ENCODE data around the gene DOK3.
A peak's percentile ranks its signal among the peaks of the same experiment; 100 is the strongest.

Gene DOK3

GRCh38 chr5:177456976-177457851 lies 52.4 kb downstream of the DOK3 start:
- H3K9ac ChIP-seq (ENCODE audit: low read depth, low read length) = no peak overlapping the region
- peaks cover 3% of the 10 kb centered on the region; the same call in 1 of the 2 replicates for H3K36me3 ChIP-seq (ENCODE audit: insufficient read depth, low read length)
- no peaks in the 10 kb centered on the region for H3K9me3 ChIP-seq (ENCODE audit: control insufficient read depth, insufficient read depth, low read length)
- H3K4me1 ChIP-seq (ENCODE audit: insufficient read depth, low read length) = peaks cover 16% of the 10 kb centered on the region

GRCh38 chr5:177456591-177456964 lies 53.0 kb downstream of the DOK3 start:
- Histone ChIP-seq H3K4me1 (ENCODE audit: insufficient read depth, low read length) (peaks cover 17% of the 10 kb centered on the region), H3K9me3 (ENCODE audit: control insufficient read depth, insufficient read depth, low read length) (no peaks in the 10 kb centered on the region), H3K36me3 (ENCODE audit: insufficient read depth, low read length) (peaks cover 3% of the 10 kb centered on the region; the same call in 1 of the 2 replicates), H3K9ac (ENCODE audit: low read depth, low read length) (no peak overlapping the region)

- H3K36me3 ChIP-seq (ENCODE audit: insufficient read depth, low read length) = no peaks in the 10 kb centered on the region
- H3K9me3 ChIP-seq (ENCODE audit: control insufficient read depth, insufficient read depth, low read length) = no peaks in the 10 kb centered on the region
- peaks cover 17% of the 10 kb centered on the region for H3K4me1 ChIP-seq (ENCODE audit: insufficient read depth, low read length)
- peak overlapping the region; percentile 62 for H3K9ac ChIP-seq (ENCODE audit: low read depth, low read length)
Observed at GRCh38 chr5:177455661-177456590, 53.7 kb downstream of the DOK3 start.

- Histone ChIP-seq H3K9ac (ENCODE audit: low read depth, low read length) (peak overlapping the region; percentile 62), H3K36me3 (ENCODE audit: insufficient read depth, low read length) (no peaks in the 10 kb centered on the region), H3K9me3 (ENCODE audit: control insufficient read depth, insufficient read depth, low read length) (no peaks in the 10 kb centered on the region), H3K4me1 (ENCODE audit: insufficient read depth, low read length) (peaks cover 17% of the 10 kb centered on the region)
Observed at GRCh38 chr5:177455036-177455660, 54.5 kb downstream of the DOK3 start.

GRCh38 chr5:177454397-177455035 lies 55.1 kb downstream of the DOK3 start:
- Histone ChIP-seq H3K9me3 (ENCODE audit: control insufficient read depth, insufficient read depth, low read length) (no peaks in the 10 kb centered on the region), H3K36me3 (ENCODE audit: insufficient read depth, low read length) (no peaks in the 10 kb centered on the region), H3K4me1 (ENCODE audit: insufficient read depth, low read length) (peaks cover 17% of the 10 kb centered on the region), H3K9ac (ENCODE audit: low read depth, low read length) (peak overlapping the region; percentile 62)

GRCh38 chr5:177453852-177454396 lies 55.7 kb downstream of the DOK3 start:
- peak overlapping the region; percentile 62 for H3K9ac ChIP-seq (ENCODE audit: low read depth, low read length)
- H3K4me1 ChIP-seq (ENCODE audit: insufficient read depth, low read length) = peaks cover 20% of the 10 kb centered on the region
- H3K36me3 ChIP-seq (ENCODE audit: insufficient read depth, low read length) = no peaks in the 10 kb centered on the region
- no peaks in the 10 kb centered on the region for H3K9me3 ChIP-seq (ENCODE audit: control insufficient read depth, insufficient read depth, low read length)

- Histone ChIP-seq H3K36me3 (ENCODE audit: insufficient read depth, low read length) (no peaks in the 10 kb centered on the region), H3K9me3 (ENCODE audit: control insufficient read depth, insufficient read depth, low read length) (no peaks in the 10 kb centered on the region), H3K9ac (ENCODE audit: low read depth, low read length) (no peak overlapping the region), H3K4me1 (ENCODE audit: insufficient read depth, low read length) (peaks cover 21% of the 10 kb centered on the region)
Observed at GRCh38 chr5:177452688-177453638, 56.7 kb downstream of the DOK3 start.

Data from ES-I3 (cell line).